KG1 (cell line): ENCODE results near the gene ERICH2.
A peak's percentile ranks its signal among the peaks of the same experiment; 100 is the strongest.

Experiments used
- DNase-seq: peaks from one replicate; lab custom pipeline; 2025; lab: John Stamatoyannopoulos, UW

ERICH2 gene

DNA sequence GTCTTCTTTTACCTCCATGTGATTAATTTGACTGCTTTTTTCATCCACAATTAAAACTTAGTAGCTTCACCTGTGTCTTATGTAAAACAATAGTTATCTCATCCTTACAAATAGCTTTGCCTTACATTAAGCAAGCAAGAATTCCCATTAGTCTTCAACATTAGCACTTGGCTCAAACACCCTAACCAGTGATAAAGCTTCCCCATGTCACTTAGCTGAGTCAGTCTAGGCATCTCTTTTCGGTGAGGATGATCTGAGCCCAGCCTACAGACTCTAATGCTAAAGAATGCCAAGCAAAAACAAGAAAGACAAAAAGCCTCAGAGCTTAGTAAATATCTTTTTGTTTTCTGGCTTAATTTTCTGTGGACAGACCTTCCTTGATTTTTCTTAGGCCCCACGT, 72.6 kb downstream of the ERICH2 start:
- no peak for DNase-seq

- DNase-seq, result peak; percentile 33
Measured at GRCh38 chr2:170843656-170844055, 73.5 kb downstream of the ERICH2 start.

DNA sequence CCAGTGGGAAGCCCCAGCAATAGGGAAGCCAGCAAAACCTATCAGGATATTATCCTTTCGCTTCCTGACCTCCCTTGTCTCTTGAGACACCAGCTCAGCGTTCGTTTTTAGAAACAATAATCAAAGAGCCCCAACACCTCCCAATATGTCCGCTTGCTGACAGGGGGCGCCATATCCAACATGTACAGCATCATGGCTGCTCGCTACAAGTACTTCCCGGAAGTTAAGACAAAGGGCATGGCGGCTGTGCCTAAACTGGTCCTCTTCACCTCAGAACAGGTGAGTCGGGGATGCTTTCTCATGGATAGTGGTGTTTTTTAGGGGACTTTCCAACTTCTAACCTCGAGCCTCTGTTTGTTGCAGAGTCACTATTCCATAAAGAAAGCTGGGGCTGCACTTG, 75.2 kb downstream of the ERICH2 start:
- DNase-seq, result no peak

DNA sequence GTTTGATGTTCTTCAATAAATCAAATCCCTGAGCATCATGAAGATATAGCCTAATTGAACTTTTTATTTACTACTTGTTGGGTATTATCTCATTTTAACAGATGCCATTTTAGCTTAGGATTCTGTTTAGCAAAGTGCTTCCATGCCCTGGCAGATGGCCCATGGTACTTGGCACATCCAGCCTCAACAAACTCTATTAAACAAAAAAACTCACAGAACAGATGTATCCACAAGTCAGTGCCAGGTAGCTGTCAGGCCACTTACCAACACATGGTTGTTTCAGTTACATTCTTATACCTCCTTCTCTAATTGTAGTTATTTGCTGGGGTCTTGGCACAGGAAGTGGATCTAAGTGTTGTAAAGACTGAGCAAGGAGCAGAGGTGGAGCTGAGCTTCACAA, 76.1 kb downstream of the ERICH2 start:
- DNase-seq, result no peak

- no peak for DNase-seq
Measured at GRCh38 chr2:170847716-170848115, 77.5 kb downstream of the ERICH2 start.
